ENCODE measurements around the gene CCDC40. TPM values are rescaled to one million over a fixed set of nuclear protein-coding genes. Genes with fewer than 3 reads are reported as not detected.

CCDC40 gene
- total RNA-seq, 1 donor = 6.9 TPM

DNA sequence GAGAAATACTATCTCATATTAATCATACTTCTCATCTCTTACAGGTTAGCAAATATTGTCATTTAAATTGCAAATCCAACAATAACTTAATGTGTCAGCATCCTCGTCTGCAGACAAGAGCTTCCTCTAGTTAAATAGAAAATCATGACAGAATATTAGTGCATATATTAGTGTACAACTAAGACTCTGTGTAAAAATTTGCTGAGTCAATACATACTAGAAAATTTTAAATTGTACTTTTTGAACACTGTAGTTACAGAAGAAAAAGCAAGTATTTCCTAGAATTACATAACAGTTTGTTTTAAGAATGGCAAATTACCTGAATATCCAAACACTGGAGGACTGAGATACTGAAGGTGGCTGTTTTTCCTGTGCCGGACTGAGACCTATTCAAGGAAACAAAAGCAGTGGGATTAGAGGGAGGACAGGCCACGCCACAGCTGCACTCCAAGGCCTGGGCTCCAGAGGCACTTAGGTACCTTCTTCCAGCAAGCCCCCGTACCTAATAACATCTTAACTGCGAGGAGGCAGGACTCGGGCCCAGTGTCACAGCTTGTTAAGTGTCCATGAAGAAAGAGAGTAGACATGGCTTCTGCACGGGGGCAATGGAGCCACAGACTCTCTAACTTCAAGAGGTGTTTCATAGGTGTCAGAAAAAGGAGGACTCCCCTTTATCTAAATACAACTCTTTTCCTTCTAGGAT, 105.2 kb downstream of the CCDC40 start:
- TF ChIP-seq, protein P1, sequence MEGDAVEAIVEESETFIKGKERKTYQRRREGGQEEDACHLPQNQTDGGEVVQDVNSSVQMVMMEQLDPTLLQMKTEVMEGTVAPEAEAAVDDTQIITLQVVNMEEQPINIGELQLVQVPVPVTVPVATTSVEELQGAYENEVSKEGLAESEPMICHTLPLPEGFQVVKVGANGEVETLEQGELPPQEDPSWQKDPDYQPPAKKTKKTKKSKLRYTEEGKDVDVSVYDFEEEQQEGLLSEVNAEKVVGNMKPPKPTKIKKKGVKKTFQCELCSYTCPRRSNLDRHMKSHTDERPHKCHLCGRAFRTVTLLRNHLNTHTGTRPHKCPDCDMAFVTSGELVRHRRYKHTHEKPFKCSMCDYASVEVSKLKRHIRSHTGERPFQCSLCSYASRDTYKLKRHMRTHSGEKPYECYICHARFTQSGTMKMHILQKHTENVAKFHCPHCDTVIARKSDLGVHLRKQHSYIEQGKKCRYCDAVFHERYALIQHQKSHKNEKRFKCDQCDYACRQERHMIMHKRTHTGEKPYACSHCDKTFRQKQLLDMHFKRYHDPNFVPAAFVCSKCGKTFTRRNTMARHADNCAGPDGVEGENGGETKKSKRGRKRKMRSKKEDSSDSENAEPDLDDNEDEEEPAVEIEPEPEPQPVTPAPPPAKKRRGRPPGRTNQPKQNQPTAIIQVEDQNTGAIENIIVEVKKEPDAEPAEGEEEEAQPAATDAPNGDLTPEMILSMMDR (IDR thresholded peaks at IDR 0.05; ENCODE audit: insufficient read depth, low read depth, low read length) = no peak
- DNase-seq (ENCODE audit: low read depth) = no peak
- H3K4me3 ChIP-seq (ENCODE audit: low read depth, low read length) = no peak overlapping the region

DNA sequence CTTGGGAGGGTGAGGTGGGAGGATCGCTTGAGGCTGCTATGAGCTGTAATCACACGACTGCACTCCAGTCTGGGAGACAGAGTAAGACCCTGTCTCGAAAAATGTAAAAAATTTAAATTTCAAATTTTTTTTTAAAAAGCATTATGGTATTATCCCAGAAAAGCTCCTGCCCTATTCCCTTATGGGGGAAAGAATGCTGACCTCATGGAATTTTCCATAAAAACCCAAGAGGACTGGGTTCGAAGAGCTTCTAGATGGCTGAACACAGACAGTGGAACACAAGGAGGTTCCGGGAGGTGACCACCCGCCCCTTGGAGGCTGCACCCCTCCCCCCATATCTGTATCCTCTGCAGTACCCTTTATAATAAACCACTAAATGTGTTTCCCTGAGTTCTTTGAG, 106.5 kb downstream of the CCDC40 start:
- H3K4me3 ChIP-seq (ENCODE audit: low read depth, low read length) = no peak overlapping the region
- DNase-seq (ENCODE audit: low read depth) = no peak
- TF ChIP-seq, protein P1 (IDR thresholded peaks at IDR 0.05; ENCODE audit: insufficient read depth, low read depth, low read length) = no peak

DNA sequence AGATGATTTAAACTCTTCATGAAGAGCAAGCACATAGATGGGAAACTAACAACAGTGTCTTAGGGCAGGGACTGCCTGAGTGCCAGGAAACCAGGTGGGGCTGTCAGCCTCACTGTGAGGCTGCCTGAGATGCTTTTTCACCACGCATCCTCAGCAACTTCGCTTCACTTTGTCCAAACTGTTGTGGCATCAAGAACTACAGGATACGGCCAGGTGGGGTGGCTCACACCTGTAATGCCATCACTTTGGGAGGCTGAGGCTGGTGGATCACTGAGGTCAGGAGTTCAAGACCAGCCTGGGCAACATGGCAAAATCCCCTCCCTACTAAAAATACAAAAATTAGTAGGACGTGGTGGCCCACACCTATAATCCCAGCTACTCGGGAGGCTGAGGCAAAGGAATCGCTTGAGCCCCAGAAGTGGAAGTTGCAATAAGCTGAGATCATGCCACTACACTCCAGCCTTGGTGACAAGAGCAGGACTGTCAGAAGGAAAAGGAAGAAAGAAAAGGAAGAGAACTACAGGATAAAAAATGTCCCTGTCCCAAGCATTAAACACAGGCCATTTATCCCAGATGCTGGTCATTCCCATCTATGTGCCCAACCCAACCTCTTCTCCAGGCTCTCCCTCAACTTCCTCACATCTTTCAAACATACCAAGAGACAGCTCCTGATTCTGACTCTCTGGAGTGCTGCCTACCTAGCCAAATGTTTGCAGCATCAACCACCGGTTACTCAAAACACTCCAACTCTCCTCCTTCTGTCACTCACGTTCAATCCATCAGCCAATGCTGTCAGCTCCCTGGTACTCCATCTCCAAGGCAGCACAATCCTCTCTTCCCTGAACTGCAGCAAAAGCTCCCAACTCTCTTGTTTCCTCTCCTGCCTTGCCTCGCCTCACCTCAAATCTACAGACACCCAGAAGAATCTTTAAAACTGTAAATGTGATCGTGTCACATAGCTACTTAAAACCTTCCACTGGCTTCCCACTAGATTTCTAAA, 108.9 kb downstream of the CCDC40 start:
- peak overlapping the region; percentile 89 for H3K4me3 ChIP-seq (ENCODE audit: low read depth, low read length)
- no peak for DNase-seq (ENCODE audit: low read depth)
- TF ChIP-seq, protein P1 (IDR thresholded peaks at IDR 0.05; ENCODE audit: insufficient read depth, low read depth, low read length) = no peak

DNA sequence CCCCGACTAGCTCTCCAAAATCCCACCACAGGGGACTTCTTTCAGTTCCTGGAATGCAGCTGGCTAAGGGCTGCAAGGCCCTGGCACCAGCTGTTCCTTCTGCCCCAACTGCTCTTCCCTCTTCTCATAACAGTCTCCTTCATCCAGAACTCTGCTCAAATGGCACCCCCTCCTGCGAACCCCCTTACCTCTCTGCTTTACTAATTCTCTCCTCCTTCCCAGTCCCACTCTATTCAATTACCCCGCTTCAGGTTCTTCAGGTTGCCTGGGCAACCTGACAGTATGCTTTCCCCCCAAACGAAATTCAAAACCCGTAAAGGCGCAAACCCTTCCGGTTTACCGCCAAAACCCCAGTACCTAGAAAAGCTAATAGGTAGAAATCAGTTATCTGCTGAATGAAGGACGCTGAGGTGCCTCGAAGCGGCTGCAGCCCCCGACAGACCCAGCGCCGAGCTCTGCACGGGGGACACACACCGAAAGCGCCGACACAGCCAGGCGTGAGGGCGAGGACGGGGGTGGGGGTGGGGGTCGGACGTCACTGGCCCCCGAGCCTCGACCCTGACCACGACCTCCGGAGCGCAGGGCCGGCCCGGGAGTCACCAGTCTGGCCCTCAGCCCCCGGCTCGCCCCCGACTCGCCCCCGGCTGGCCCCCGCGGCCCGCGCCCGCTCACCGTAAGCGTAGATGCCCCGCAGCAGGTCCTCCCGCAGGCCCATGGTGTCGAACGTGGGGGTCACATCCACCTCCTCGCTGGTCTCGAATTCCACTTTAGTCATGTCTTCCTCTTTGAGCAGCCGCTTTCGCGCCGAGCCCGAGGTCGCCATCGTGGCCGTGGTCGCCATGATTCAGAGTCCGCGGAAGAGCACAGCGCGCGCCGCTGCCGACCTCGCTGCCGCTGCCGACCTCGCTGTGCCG, 109.9 kb downstream of the CCDC40 start:
- H3K4me3 ChIP-seq (ENCODE audit: low read depth, low read length) = peak overlapping the region; percentile 89
- TF ChIP-seq, protein P1 (IDR thresholded peaks at IDR 0.05; ENCODE audit: insufficient read depth, low read depth, low read length) = no peak
- DNase-seq (ENCODE audit: low read depth) = peak; percentile 43

DNA sequence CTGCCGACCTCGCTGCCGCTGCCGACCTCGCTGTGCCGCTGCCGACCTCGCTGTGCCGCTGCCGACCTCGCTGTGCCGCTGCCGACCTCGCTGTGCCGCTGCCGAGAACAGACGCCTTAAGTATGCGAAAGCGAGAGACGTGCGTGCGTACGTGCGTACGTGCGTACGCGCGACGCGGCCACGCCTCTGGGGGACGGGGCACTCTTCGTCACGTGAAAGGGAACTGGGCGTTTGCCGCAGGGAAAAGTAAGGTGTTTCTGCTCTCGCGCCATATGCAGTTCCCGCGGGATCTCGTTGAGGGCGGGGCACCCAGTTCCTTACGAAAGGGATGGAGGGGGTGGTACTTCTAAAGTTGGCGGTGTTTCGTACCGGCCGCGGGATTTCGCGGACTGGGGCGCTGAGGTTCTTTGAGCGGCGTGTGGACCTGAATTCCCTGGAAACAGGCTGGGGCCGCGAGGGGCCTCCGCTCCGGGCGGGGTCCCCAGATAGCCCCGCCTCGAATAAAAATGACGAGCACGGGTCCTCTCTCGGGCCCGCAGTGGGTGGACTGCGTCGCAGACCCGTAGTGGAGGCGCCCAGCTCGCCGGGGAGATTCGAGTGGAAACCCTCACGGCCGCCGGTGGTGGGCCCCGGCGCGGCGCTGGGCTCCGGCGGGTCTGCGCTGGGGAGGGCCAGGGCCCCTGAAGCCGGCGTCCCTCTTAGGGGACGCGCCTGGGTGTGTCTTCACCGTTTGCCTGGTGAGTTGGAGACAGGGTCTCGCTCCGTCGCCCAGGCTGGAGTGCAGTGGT, 110.8 kb downstream of the CCDC40 start, which contains the start of gene EIF4A3:
TSS of gene EIF4A3 (minus strand) at position 94 of the 788 bp plus-strand sequence. CDS start 167 bp downstream, outside the sequence.
- TF ChIP-seq, protein P1 (IDR thresholded peaks at IDR 0.05; ENCODE audit: insufficient read depth, low read depth, low read length) = no peak
- peak; percentile 100 for DNase-seq (ENCODE audit: low read depth)
- peak within 1 kb of the TSS; percentile 89 for H3K4me3 ChIP-seq (ENCODE audit: low read depth, low read length)

Small RNA genes within 50 kb of the gene (small RNA-seq; reads per million reads assigned to genes)
- gene AC087741.2 = not detected
- not detected for gene MIR1268B

Other genes starting within 250 kb of the CCDC40 start
- gene CBX8, start 239.6 kb upstream of the CCDC40 start, total RNA-seq = 3.2 and 4.7 TPM in 2 replicates
- gene CBX4, start 197.2 kb upstream of the CCDC40 start, total RNA-seq = 13.0 and 19.0 TPM in 2 replicates
- gene TBC1D16, start 770 bp upstream of the CCDC40 start, total RNA-seq = 32.8 and 44.8 TPM in 2 replicates
- gene GAA, start 64.9 kb downstream of the CCDC40 start, total RNA-seq = 15.1 and 24.5 TPM in 2 replicates
- gene EIF4A3, start 110.5 kb downstream of the CCDC40 start, total RNA-seq = 73.8 and 84.6 TPM in 2 replicates
- under 0.01 TPM in 1 of 2 replicates, not detected in the other for gene CARD14, start 133.4 kb downstream of the CCDC40 start, total RNA-seq
- gene SGSH, start 183.7 kb downstream of the CCDC40 start, total RNA-seq = 12.1 and 15.5 TPM in 2 replicates
- gene SLC26A11, start 183.8 kb downstream of the CCDC40 start, total RNA-seq = 12.5 and 17.4 TPM in 2 replicates
- gene RNF213, start 224.2 kb downstream of the CCDC40 start, total RNA-seq = 143 and 198 TPM in 2 replicates

Measured in fibroblast of villous mesenchyme (primary cell).